GM10248 (cell line): ENCODE data around the gene TLE2.

Experiments used
- CTCF ChIA-PET: fragments of 300-600 bp; sonication (Branson Sonifier 250); formaldehyde crosslinking; extraction: SDS; loops from one replicate; lab custom pipeline; 2021; ENCODE audit warnings: antibody characterized with exemption; lab: Yijun Ruan, JAX
- POLR2A ChIA-PET: fragments of 350-650 bp; sonication (Branson Sonifier 250); formaldehyde crosslinking; extraction: SDS; loops from one replicate; lab custom pipeline; 2020; ENCODE audit warnings: antibody characterized with exemption; lab: Yijun Ruan, JAX
- DNase-seq: peaks from one replicate; pipeline ENCODE4 v3.0.0; 2012; ENCODE audit errors: extremely low spot score
- CTCF ChIP-seq: IDR thresholded peaks from 2 replicates; pipeline ENCODE4 v1.5.1; 2012; ENCODE audit warnings: mild to moderate bottlenecking, low read depth; ENCODE audit errors: extremely low read depth, missing control alignments, control extremely low read depth

The TLE2 gene

GRCh38 chr19:2950286-2951124, 78.6 kb downstream of the TLE2 start:
- DNase-seq: peak; percentile 99
- CTCF ChIA-PET: interaction anchor here (0.6 to 4.9 kb wide), 44 partner anchors 10 to 1521 kb away, joined by 3 to 77 read pairs (median 4); partner anchors contain the start of genes GNA15, THOP1, TLE6 and ZNF57
- POLR2A ChIA-PET: interaction anchor here (0.6 to 1.1 kb wide), 11 partner anchors 26 to 355 kb away, joined by 3 to 5 read pairs (median 3); partner anchors contain the start of gene THOP1
- no peak for TF ChIP-seq CTCF

GRCh38 chr19:2949939-2950285, 79.2 kb downstream of the TLE2 start:
- CTCF ChIA-PET: interaction anchor here (0.6 to 4.9 kb wide), 38 partner anchors 9 to 353 kb away, joined by 3 to 77 read pairs (median 4); partner anchors contain the start of genes GNA15, THOP1, TLE6 and ZNF57
- POLR2A ChIA-PET: interaction anchor here (0.6 to 1.1 kb wide), 2 partner anchors 156 to 166 kb away, joined by 3 to 5 read pairs; no protein-coding TSS in a partner anchor
- DNase-seq: no peak
- no peak for TF ChIP-seq CTCF
